ENCODE measurements around the gene MMP17. TPM values are rescaled to one million over a fixed set of nuclear protein-coding genes. Genes with fewer than 3 reads are reported as not detected.

Gene MMP17
- total and polyA plus RNA-seq, 8 donors: 2.0 to 5.2 (median 3.3) TPM

- H3K9me3 ChIP-seq: no peaks in the 10 kb centered on the region
- no peak for TF ChIP-seq CTCF (IDR thresholded peaks at IDR 0.05)
- no peak for ATAC-seq
- H3K4me1 ChIP-seq: peaks cover 5 to 31% of the 10 kb centered on the region in 2 donors
- H3K4me3 ChIP-seq: no peak overlapping the region
- peak overlapping the region in 1 of 2 donors; percentile 80 for H3K27ac ChIP-seq
- H3K36me3 ChIP-seq: no peaks in the 10 kb centered on the region
- no peak for DNase-seq
- intact Hi-C loops (cut with DNase I): no loop called here
- peaks cover 0 to 20% of the 10 kb centered on the region in 2 donors for H3K27me3 ChIP-seq
These were observed 33.3 kb downstream of the MMP17 start for GRCh38 chr12:131861261-131862083.

GRCh38 chr12:131862084-131862441, 33.9 kb downstream of the MMP17 start:
- TF ChIP-seq CTCF (IDR thresholded peaks at IDR 0.05): no peak
- no peaks in the 10 kb centered on the region for H3K36me3 ChIP-seq
- H3K27ac ChIP-seq: no peak overlapping the region
- no peaks in the 10 kb centered on the region for H3K9me3 ChIP-seq
- ATAC-seq: no peak
- H3K4me1 ChIP-seq: peaks cover 5 to 31% of the 10 kb centered on the region in 2 donors
- H3K27me3 ChIP-seq: peaks cover 0 to 14% of the 10 kb centered on the region in 2 donors
- DNase-seq: no peak
- no peak overlapping the region for H3K4me3 ChIP-seq
- intact Hi-C loops (cut with DNase I): no loop called here

GRCh38 chr12:131862600-131862993, 34.4 kb downstream of the MMP17 start:
- peaks cover 0 to 13% of the 10 kb centered on the region in 2 donors for H3K27me3 ChIP-seq
- intact Hi-C loops (cut with DNase I): no loop called here
- no peaks in the 10 kb centered on the region for H3K9me3 ChIP-seq
- TF ChIP-seq CTCF (IDR thresholded peaks at IDR 0.05): no peak
- no peak overlapping the region for H3K4me3 ChIP-seq
- no peak for DNase-seq
- ATAC-seq: no peak
- H3K36me3 ChIP-seq: no peaks in the 10 kb centered on the region
- no peak overlapping the region for H3K27ac ChIP-seq
- peaks cover 5 to 31% of the 10 kb centered on the region in 2 donors for H3K4me1 ChIP-seq

GRCh38 chr12:131862994-131863710, 35.0 kb downstream of the MMP17 start:
- Histone ChIP-seq H3K27ac (no peak overlapping the region), H3K27me3 (peaks cover 0 to 13% of the 10 kb centered on the region in 2 donors), H3K9me3 (no peaks in the 10 kb centered on the region), H3K4me1 (peaks cover 5 to 31% of the 10 kb centered on the region in 2 donors), H3K36me3 (no peaks in the 10 kb centered on the region), H3K4me3 (no peak overlapping the region)
- TF ChIP-seq CTCF (IDR thresholded peaks at IDR 0.05): no peak
- DNase-seq: peak in 2 of 4 donors; percentile 12 to 72
- intact Hi-C loops (cut with DNase I): no loop called here
- no peak for ATAC-seq

GRCh38 chr12:131863711-131864396, 35.7 kb downstream of the MMP17 start:
- no peaks in the 10 kb centered on the region for H3K9me3 ChIP-seq
- DNase-seq (peak in 1 of 4 donors; percentile 71), ATAC-seq (no peak)
- intact Hi-C loops (cut with DNase I): no loop called here
- H3K27ac ChIP-seq: no peak overlapping the region
- no peak overlapping the region for H3K4me3 ChIP-seq
- peaks cover 5 to 31% of the 10 kb centered on the region in 2 donors for H3K4me1 ChIP-seq
- H3K36me3 ChIP-seq: no peaks in the 10 kb centered on the region
- TF ChIP-seq CTCF (IDR thresholded peaks at IDR 0.05): no peak
- H3K27me3 ChIP-seq: peaks cover 0 to 13% of the 10 kb centered on the region in 2 donors

All from left lung (tissue), 10 donors.